Left ventricle myocardium inferior (tissue), 1 donor: ENCODE data around the gene AMBP. TPM values are rescaled to one million over a fixed set of nuclear protein-coding genes. Genes with fewer than 3 reads are reported as not detected.

ENCODE experiments used
- DNase-seq: peaks from one replicate; pipeline ENCODE4 v3.0.0-alpha.2; 2020
- H3K27ac ChIP-seq: fragments of 200-600 bp; replicated peaks from 2 replicates; pipeline ENCODE4 v1.8.0; 2021
- H3K27me3 ChIP-seq: fragments of 200-600 bp; 2 replicates; pipeline ENCODE4 v1.8.0; 2021; ENCODE audit warnings: low read depth
- H3K36me3 ChIP-seq: fragments of 200-600 bp; 2 replicates; pipeline ENCODE4 v1.8.0; 2021
- H3K4me1 ChIP-seq: fragments of 200-600 bp; 2 replicates; pipeline ENCODE4 v1.8.0; 2021
- H3K4me3 ChIP-seq: fragments of 200-600 bp; 2 replicates; pipeline ENCODE4 v1.8.0; 2021; ENCODE audit warnings: mild to moderate bottlenecking, moderate library complexity
- H3K9me3 ChIP-seq: fragments of 200-600 bp; replicated peaks from 2 replicates; pipeline ENCODE4 v1.8.0; 2021
- CTCF ChIP-seq: fragments of 200-600 bp; IDR thresholded peaks from 2 replicates; pipeline ENCODE4 v1.8.0; 2021; ENCODE audit warnings: antibody characterized with exemption, mild to moderate bottlenecking, borderline replicate concordance
- intact Hi-C: fragments of 100-400 bp; cut with micrococcal nuclease; formaldehyde crosslinking; loops from one replicate; pipeline ENCODE4 v1.11.0; 2022
- total RNA-seq: library from RNA; stranded (reverse); fragmentation: NEBNext Ultra II Directional; extraction: Animal tissue kit (Norgen Biotek cat#: 25700); gene quantifications from one replicate; pipeline ENCODE4 v1.2.1, GENCODE V29; 2021
- donor health status: DM: no; HTN: yes; CAD: no; lungs with severe emphysema.

AMBP gene
- total RNA-seq, 1 donor from 2014 or later: not detected

DNA sequence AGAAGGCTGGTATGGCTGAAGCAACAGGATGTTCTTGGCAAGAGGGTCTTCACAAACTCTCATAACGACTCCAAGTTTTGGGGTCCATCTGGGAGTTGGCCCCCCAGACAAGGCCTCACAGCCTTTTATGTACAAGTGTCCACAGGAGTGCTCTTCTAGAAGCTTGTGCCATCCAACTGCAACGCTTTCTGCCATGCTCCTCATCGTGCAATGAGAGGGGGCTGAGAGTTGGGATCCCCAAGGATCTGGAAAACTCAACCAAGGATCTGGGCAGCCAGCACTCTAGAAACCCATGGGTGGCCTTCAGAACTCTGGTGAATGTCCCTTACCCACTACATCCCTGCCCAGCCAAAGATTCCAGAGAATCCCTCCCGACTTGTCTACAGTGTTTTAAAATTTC, 8.5 kb upstream of the AMBP start:
- intact Hi-C loops: no loop called here
- DNase-seq: no peak
- H3K4me3 ChIP-seq: no peak overlapping the region
- peaks cover 4% of the 10 kb centered on the region for H3K4me1 ChIP-seq
- no peaks in the 10 kb centered on the region for H3K9me3 ChIP-seq
- H3K27me3 ChIP-seq: peaks cover 38% of the 10 kb centered on the region
- TF ChIP-seq CTCF: no peak
- H3K27ac ChIP-seq: no peak overlapping the region
- no peaks in the 10 kb centered on the region for H3K36me3 ChIP-seq

DNA sequence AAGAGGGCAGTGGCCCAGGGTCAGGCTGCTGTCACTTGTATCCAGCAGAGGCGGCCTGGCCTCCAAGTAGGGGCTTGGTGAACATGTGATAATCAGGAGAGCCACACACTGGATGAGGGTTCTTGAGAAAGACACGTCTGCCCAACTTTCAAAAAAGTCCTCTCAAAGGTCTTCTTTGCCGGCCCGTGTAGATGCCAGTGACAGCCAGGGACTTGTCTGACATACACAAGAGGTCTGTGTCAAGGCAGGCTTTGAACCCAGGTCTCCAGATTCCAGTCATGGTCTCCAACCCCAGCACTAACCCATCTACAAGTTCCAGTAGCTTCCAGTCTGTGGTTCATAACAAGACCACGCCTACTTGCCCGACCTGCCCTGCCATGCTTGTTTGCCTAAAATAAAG, 7.9 kb upstream of the AMBP start:
- Histone ChIP-seq H3K27me3 (peaks cover 37% of the 10 kb centered on the region), H3K4me3 (no peak overlapping the region), H3K9me3 (no peaks in the 10 kb centered on the region), H3K4me1 (peaks cover 4% of the 10 kb centered on the region), H3K27ac (no peak overlapping the region), H3K36me3 (no peaks in the 10 kb centered on the region)
- intact Hi-C loops: no loop called here
- no peak for TF ChIP-seq CTCF
- DNase-seq: no peak

- DNase-seq: no peak
- Histone ChIP-seq H3K9me3 (no peaks in the 10 kb centered on the region), H3K27me3 (peaks cover 32% of the 10 kb centered on the region), H3K4me1 (peaks cover 4% of the 10 kb centered on the region), H3K27ac (no peak overlapping the region), H3K36me3 (no peaks in the 10 kb centered on the region), H3K4me3 (no peak overlapping the region)
- intact Hi-C loops: no loop called here
- TF ChIP-seq CTCF: no peak
Measured at GRCh38 chr9:114085387-114085789, 7.3 kb upstream of the AMBP start.

GRCh38 chr9:114084282-114085073, 6.4 kb upstream of the AMBP start:
- Histone ChIP-seq H3K4me3 (no peak overlapping the region), H3K9me3 (no peaks in the 10 kb centered on the region), H3K27ac (no peak overlapping the region), H3K27me3 (peaks cover 24% of the 10 kb centered on the region), H3K36me3 (no peaks in the 10 kb centered on the region), H3K4me1 (peaks cover 4% of the 10 kb centered on the region)
- no peak for TF ChIP-seq CTCF
- intact Hi-C loops: loop anchor here (5.0 kb wide), 1 partner anchor 208 kb away; no protein-coding TSS in a partner anchor
- DNase-seq: no peak

GRCh38 chr9:114083666-114084065, 5.6 kb upstream of the AMBP start:
- DNase-seq: no peak
- TF ChIP-seq CTCF: no peak
- Histone ChIP-seq H3K4me1 (peaks cover 4% of the 10 kb centered on the region), H3K9me3 (no peaks in the 10 kb centered on the region), H3K27me3 (peaks cover 19% of the 10 kb centered on the region), H3K4me3 (no peak overlapping the region), H3K27ac (no peak overlapping the region), H3K36me3 (no peaks in the 10 kb centered on the region)
- intact Hi-C loops: loop anchor here (5.0 kb wide), 1 partner anchor 209 kb away; no protein-coding TSS in a partner anchor
